GM19023 (cell line): ENCODE data around the gene PRKCZ.
"Not testable (repeated sequence)": the region's sequence is repeated elsewhere in the genome, so short reads cannot be mapped to it uniquely, and the experiment has no call there.

Experiments used
- ATAC-seq: cut with Tn5 transposase; IDR thresholded peaks from one replicate; pipeline ENCODE4 v1.9.1; 2021; ENCODE audit warnings: mild to moderate bottlenecking, moderate library complexity; ENCODE audit not compliant: unreplicated experiment

Gene PRKCZ

DNA sequence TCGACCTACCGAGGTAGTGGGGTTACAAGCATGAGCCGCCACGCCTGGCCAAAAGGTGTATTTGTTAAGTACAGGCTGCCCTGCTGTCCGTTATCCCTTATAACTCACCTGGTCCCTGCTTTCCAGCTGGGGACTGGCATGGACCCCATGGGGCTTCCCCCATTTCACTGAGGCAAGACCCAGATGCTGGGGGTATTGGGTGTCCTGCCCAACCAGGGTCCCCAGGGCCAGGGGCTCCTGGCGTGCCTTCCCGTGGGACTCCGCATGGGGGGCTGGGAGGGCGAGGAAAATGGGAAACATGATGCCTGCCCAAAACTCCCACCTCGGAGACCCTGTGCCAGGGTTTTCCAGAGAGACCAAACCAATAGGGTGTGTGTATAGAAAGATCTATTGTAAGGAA, 79.9 kb downstream of the PRKCZ start:
- no peak for ATAC-seq

DNA sequence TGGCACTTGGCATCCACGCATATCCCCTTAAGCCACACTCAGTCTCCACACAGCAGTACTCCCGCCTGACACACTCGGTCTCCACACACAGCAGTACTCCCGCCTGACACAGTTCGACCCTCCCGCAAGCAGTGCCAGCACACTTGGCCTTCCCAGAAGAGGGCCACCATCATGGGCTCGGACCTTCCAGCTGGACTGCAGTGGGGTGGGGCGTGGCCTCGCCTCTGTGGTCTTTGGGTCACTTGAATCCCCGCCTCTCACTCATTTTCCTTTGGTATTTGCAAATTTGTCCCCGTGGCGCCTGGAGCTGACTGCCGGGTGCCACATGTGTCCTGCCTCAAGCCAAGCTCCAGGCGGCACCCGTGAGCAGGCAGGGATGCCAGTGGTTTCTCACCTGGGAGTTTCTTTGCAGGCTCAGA, 80.7 kb downstream of the PRKCZ start:
- ATAC-seq = no peak

DNA sequence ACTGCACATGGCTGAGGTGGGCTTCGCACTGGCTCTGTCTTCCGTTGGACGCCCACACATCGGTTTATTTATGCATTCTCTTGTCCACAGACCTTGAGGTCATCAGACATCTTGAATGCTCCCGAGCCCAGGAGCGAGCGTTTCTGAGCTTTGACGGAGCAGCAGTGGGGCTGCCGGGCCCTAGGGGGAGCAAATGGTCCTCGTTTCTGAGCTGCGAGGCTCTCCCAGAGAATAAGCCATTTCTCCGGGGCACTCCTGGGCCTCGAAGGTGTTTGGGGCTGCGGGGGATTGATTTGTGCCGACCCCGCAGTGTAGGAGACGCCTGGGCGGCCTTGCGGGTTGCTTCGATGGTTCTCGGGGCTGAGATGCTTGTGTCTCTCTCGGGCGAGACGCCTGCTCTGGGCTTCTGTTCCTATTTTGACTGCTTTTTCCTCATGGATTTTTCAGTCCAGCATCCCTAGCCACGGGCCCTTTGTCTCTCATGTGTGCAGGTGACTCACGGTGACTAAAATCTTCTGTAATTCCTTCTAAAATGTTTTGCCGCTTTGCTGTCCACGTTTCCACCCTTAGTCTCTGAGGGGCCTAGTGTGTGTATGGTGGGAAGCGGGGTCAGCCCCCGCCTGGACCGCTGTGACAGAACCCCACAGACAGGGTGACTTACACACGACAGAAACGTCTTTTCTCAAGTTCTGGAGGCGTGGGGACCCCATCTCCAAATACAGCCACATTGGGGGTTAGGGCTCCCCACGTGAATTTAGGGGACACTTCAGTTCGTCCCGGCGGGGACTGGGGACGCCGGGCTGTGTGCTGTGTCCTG, 82.2 kb downstream of the PRKCZ start:
- ATAC-seq = no peak

DNA sequence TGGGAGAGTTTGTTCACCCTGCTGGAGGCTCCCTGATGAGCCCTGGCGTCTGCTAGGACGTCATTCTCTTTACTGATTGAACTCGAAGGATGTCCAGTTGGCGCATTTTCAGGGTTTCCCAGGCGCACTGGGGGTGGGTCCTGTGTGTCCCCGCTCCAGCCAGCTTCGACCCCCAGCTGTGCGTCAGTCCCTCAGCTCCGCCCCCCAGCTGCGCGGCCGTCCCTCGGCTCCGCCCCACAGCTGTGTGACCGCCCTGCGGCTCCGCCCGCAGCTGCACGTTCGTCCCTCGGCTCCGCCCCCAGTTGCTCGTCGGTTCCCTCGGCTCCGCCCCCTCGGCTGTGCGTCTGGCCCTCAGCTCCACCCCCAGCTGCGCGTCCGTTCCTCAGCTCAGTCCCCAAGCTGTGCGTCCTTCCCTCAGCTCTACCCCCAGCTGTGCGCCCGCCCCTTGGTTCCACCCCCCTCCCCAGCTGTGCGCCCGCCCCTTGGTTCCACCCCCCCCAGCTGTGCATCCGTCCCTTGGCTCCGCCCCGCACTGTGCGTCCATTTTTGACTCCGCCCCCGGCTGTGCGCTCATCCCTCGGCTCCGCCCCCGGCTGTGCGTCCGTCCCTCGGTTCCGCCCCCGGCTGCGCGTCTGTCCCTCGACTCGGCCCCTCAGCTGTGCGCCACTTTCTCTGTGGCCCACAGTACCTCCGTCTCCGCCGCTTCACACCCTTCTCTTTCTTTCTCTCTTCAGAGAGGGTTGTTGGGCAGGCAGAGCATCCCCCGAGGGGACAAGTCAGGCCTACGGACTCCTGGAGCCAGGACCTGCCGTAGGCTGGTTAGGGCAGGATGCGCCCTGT, 83.0 kb downstream of the PRKCZ start:
- ATAC-seq = peak; percentile 74

DNA sequence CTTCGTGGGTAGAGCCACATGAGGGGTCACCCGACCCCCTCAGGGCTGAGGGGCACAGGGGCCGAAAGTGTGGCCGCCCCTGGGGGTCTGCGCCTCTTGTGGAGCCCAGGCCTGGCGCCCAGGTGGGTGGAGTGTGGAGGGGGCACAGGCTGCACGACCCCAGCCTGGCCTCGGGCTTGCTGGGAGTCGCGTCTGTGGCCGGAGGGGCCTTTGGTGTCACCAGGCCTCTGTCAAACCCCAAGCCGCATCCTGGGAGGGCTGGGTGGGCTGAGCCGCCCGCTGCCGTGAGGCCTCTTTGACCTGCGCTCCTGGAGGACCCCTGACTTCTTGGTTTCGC, 83.6 kb downstream of the PRKCZ start:
- ATAC-seq = no peak

DNA sequence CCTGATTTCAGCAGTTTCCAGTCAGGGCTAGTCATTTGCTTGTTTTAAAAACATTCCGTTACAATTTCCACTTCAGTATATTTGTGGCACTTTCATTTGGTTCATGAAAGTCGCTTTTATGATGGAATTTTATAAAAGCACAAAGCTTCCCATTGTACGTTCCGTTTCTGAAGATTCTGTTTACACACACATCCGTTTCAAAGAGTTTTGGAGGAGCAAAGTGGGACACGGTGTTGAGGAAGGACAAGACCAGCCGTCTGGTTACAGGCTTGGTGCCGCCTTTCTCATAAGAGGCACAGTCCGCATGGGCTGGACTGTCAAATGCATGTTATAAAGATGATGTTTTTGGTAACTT, 84.0 kb downstream of the PRKCZ start:
- no peak for ATAC-seq

DNA sequence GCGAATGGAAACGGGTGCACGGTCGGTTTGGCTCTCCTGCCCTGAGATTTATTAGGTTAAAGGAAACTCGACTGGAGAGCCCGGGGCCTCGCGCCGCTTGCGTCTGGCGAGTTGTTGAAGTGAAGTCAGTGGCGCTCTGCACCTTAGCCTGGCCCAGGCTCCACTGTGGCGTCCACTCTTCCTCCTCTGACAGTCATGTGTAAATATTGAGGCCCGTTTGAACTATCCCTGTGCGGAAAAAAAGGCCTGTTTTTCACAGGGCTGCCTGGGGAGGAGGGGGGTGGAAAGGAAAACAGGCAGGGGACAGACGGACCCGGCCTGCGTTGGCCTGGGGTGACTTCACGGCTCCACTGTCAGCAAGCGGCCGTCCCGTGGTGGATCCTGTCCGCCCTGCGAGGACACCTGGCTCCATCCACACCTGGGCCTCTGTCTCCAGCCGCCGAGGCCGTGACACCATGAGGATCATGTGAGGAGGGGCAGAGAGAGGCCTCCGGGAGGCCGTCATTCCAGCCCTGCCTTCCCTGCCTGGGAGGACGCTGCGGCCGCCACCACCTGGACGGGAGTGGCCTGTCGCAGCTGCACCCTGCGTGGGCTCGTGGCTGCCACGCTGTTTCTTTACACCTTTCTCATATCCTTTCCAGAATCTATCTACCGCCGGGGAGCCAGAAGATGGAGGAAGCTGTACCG, 84.6 kb downstream of the PRKCZ start:
- ATAC-seq = no peak

DNA sequence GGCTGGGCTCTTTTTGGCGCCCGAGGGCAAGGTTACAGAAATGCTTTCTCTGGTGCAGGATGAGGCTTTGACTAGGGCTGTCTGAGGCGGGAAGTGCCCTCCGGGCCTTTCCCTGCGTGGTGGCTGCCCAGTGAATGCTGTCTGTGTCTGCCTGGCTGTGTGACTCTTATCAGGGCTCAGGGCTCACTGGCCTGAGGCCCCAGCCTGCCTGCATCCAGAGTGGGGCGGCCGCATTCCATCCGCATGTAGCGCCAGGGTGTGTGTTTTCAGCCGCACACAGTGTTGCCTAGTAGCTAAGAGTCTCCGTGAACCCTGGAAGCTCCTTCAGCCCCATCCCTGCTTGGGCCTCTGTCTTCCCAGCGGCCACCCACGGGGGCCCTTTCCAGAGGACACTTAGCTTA, 85.2 kb downstream of the PRKCZ start:
- no peak for ATAC-seq

GRCh38 chr1:2135941-2136340, 85.7 kb downstream of the PRKCZ start:
- no peak for ATAC-seq

DNA sequence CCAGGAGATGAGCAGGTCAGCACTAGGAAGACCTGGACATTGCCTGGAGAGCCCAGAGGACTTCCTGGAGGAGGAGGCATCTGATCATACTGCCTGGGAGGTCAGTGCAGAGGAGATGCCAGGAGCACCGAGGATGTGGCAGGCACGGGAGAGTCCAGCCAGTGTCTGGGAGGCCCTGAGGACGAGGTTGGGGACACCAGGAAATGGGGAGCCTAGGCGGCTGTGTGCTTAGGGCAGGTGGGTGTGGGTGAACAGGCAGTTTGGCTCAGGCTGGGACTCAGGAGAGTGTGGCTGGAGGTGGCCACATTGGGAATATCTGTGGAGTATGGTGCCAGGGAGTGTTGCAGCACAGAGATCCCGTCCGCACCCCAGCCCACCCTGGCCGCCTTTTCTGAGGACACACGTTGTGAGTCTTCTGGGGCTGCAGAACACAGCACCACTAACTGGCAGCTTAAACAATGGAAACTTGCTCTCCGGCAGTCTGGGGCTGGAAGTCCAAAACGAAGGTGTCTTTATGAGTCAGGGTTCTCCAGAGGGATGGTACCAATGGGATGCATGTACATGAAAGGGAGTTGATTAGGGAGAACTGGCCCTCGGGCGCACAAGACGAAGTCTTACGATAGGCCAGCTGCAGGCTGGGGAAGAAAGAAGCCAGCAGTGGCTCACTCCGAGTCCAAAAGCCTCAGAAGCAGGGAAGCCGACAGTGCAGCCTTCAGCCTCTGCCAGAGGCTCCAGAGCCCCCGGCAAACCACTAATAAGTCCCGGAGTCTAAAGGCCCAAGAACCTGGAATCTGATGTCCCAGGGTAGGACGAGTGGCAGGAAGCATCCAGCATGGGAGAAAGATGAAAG, 86.4 kb downstream of the PRKCZ start:
- no peak for ATAC-seq

- ATAC-seq = no peak
Observed at GRCh38 chr1:2137257-2138121, 87.3 kb downstream of the PRKCZ start.

DNA sequence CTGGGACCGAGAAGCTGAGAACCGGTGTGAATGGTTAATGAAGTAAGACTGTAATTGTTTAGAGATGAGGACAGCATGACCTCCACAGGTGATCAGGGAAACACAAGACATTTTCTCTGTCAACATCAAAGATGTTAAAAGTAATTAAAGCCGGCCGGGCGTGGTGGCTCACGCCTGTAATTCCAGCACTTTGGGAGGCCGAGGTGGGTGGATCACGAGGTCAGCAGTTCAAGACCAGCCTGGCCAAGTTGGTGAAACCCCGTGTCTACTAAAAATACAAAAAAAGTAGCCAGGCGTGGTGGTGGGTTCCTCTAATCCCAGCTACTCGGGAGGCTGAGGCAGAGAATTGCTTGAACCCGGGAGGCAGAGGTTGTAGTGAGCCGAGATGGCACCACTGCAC, 88.9 kb downstream of the PRKCZ start:
- ATAC-seq = not testable (repeated sequence)

GRCh38 chr1:2141025-2141424, 90.8 kb downstream of the PRKCZ start:
- ATAC-seq = no peak

DNA sequence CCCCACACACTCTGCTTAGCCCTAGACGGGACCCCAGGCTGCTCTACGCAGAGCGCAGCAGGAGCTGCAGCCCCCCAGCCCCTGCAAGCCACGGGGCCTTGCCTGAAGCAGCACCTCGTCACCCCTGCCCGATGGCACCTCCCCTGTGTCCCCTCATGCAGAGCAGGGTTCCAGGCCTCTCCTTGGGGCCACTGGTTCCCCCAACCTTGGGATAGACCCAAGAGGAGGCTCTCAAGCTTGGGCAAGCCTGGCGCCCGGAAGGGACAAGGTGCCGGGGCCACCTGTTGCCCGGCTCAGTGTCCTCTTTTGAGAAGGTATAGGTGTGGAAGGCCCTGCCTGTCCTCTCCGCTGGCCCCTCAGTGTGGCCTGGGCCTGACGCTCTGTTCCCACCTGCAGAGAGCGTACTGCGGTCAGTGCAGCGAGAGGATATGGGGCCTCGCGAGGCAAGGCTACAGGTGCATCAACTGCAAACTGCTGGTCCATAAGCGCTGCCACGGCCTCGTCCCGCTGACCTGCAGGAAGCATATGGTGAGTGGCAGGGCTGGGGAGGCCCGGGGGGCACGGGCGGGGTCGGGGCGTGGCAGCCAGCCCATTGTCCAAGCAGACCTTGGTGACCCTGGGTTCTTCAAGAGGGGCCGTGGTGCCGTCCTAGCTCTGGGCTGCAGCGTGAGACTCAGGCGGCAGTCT, 93.7 kb downstream of the PRKCZ start:
- ATAC-seq = no peak

DNA sequence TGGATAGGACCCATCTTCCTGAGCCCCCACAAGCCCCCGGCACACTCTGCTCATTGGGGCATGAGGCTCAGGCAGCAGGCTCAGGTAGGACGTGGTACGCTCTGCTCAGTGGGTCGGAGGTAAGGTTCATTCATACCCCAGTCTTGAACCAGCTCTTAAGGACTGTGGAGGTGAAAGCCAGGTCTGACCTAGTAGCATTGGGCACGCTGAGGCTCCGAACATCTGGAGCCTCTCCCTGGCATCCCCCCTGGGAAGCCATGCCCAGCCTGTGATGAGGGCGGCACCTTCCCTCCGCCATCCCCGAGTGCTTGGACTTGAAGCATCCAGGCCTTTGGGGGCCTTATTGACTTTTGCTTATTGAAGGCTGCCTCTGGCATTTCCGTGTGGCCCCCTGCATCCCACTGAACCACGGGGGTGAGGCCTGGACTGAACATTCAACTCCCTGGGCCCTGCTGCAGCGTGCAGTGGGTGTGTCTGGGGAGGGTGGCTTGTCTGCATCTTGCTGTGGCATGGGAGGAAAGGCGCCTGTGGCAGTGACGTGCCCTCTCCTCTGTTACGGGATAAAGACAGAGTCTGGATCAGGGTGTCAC, 94.4 kb downstream of the PRKCZ start:
- no peak for ATAC-seq

GRCh38 chr1:2145946-2146835, 96.0 kb downstream of the PRKCZ start:
- ATAC-seq = no peak

DNA sequence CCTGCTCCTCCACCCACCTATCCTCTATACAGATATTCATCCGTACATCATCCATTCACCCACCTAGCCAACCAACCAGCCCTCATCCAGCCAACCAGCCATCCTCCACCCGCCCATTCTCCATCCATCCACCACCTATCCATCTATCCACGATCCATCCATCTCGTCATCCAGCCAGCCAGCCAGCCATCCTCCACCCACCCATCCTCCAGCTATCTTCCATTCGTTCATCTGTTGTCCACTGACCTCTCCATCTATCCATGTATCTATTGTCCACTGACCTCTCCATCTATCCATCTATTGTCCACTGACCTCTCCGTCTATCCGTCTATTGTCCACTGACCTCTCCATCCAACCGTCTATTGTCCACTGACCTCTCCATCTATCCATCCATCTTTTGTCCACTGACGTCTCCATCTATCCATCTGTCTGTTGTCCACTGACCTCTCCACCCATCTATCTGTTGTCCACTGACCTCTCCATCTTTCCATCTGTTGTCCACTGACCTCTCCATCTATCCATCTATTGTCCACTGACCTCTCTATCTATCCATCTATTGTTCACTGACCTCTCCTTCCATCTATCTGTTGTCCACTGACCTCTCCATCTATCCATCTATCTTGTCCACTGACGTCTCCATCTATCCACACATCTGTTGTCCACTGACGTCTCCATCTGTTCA, 96.8 kb downstream of the PRKCZ start:
- ATAC-seq = no peak
